K562 (cell line): ENCODE data around the gene ZFYVE28. TPM values are rescaled to one million over a fixed set of nuclear protein-coding genes. Genes with fewer than 3 reads are reported as not detected.

Experiments
- BRD4 ChIP-seq: fragments of 200-600 bp; sonication (generic); IDR thresholded peaks from 2 replicates; pipeline ENCODE4 v1.6.1; 2017; ENCODE audit warnings: inconsistent platforms
- CREB1 ChIP-seq, 2 experiments: sonication (generic) in 1 of 2; formaldehyde crosslinking in 1 of 2; IDR thresholded peaks; 2 replicates each; pipeline versions ENCODE4 v1.6.1 to v1.8.0; 2012 to 2022; ENCODE audit warnings: inconsistent platforms in 1 of 2, mild to moderate bottlenecking in 1 of 2, missing genetic modification reagents in 1 of 2, moderate library complexity in 1 of 2
- DPF2 ChIP-seq: fragments of 450-650 bp; IDR thresholded peaks from 2 replicates; pipeline ENCODE4 v1.6.1; 2016
- E2F6 ChIP-seq, 2 experiments: IDR thresholded peaks; 2 replicates each; pipeline ENCODE4 v1.6.1; 2011; ENCODE audit warnings: borderline replicate concordance in 1 of 2, control low read depth in 1 of 2, low read depth in 1 of 2, low read length in 1 of 2, mild to moderate bottlenecking in 1 of 2, mixed read lengths in 1 of 2, moderate library complexity in 1 of 2; ENCODE audit not compliant: insufficient read depth in 1 of 2, insufficient read length in 1 of 2, poor library complexity in 1 of 2, severe bottlenecking in 1 of 2; ENCODE audit errors: extremely low read depth in 1 of 2
- GABPB1 ChIP-seq: sonication (generic); formaldehyde crosslinking; IDR thresholded peaks from 2 replicates; pipeline ENCODE4 v1.8.0; 2022; ENCODE audit warnings: mild to moderate bottlenecking, missing genetic modification reagents
- GABPB2 ChIP-seq: fragments of 250-450 bp; sonication (Bioruptor Pico); conservative IDR thresholded peaks from 2 replicates; pipeline ENCODE4 v1.5.1; 2021; ENCODE audit warnings: mild to moderate bottlenecking
- KDM5B ChIP-seq: fragments of 200-600 bp; sonication (generic); IDR thresholded peaks from 2 replicates; pipeline ENCODE4 v1.6.1; 2012; ENCODE audit warnings: low read depth, mild to moderate bottlenecking, moderate library complexity, low read length, control low read depth, inconsistent platforms; ENCODE audit not compliant: insufficient replicate concordance
- LARP7 ChIP-seq: fragments of 450-650 bp; IDR thresholded peaks from 2 replicates; pipeline ENCODE4 v1.6.1; 2016
- MTA3 ChIP-seq: fragments of 450-650 bp; formaldehyde crosslinking; IDR thresholded peaks from 2 replicates; pipeline ENCODE4 v1.6.1; 2017; ENCODE audit warnings: mild to moderate bottlenecking, borderline replicate concordance
- NR2F6 ChIP-seq: fragments of 450-650 bp; formaldehyde crosslinking; IDR thresholded peaks from 2 replicates; pipeline ENCODE4 v1.4.0; 2020; ENCODE audit warnings: mild to moderate bottlenecking
- SMAD2 ChIP-seq: fragments of 150-350 bp; IDR thresholded peaks from 2 replicates; pipeline ENCODE4 v1.6.1; 2014; ENCODE audit warnings: low read depth, mild to moderate bottlenecking, low read length
- TFAM ChIP-seq: fragments of 250-450 bp; sonication (Bioruptor Pico); conservative IDR thresholded peaks from 2 replicates; pipeline ENCODE4 v1.5.0; 2021; ENCODE audit warnings: mild to moderate bottlenecking, moderate library complexity
- polyA plus RNA-seq, 8 experiments: library from polyadenylated mRNA; depleted of rRNA in 4 of 8; stranded (reverse) in 5 of 8; unstranded in 3 of 8; fragments of >200 nt; fragmentation: Nextera tagmentation in 2 of 8; fragmentation: Illumina TruSeq in 1 of 8; extraction: Ambion mirVana in 2 of 8; extraction: Trizol in 1 of 8; gene quantifications; 2 replicates each; pipeline versions ENCODE4 v1.2.1 to v1.2.3, GENCODE V29; 2011 to 2014; ENCODE audit warnings: inconsistent platforms in 1 of 8, missing spikeins in 1 of 8
- total RNA-seq, 7 experiments: library from RNA; depleted of rRNA in 6 of 7; stranded (reverse); fragments of >200 nt in 6 of 7; fragmentation: Illumina TruSeq in 2 of 7; extraction: Trizol in 2 of 7; gene quantifications; 2 replicates each; pipeline versions ENCODE4 v1.2.1 to v1.2.3, GENCODE V29; 2011 to 2021; ENCODE audit warnings: low replicate concordance in 1 of 7
- TF ChIP-seq, protein P1 (sequence below): fragments of 250-450 bp; sonication (Bioruptor Pico); IDR thresholded peaks from 2 replicates; pipeline ENCODE4 v1.5.0; 2021; ENCODE audit warnings: mild to moderate bottlenecking, borderline replicate concordance
- TF ChIP-seq, protein P2 (sequence below): sonication (generic); formaldehyde crosslinking; IDR thresholded peaks from 2 replicates; pipeline ENCODE4 v1.8.1; 2022; ENCODE audit warnings: missing genetic modification reagents

Gene ZFYVE28
- total and polyA plus RNA-seq, 9 of the 15 experiments (the other 6 are each of a cell fraction or from before 2014, with no cell fraction given), result 1.3 to 24.8 (median 8.9) TPM

GRCh38 chr4:2375427-2375826 is 43.0 kb downstream of the ZFYVE28 start (continued):
- TF ChIP-seq, protein P1, sequence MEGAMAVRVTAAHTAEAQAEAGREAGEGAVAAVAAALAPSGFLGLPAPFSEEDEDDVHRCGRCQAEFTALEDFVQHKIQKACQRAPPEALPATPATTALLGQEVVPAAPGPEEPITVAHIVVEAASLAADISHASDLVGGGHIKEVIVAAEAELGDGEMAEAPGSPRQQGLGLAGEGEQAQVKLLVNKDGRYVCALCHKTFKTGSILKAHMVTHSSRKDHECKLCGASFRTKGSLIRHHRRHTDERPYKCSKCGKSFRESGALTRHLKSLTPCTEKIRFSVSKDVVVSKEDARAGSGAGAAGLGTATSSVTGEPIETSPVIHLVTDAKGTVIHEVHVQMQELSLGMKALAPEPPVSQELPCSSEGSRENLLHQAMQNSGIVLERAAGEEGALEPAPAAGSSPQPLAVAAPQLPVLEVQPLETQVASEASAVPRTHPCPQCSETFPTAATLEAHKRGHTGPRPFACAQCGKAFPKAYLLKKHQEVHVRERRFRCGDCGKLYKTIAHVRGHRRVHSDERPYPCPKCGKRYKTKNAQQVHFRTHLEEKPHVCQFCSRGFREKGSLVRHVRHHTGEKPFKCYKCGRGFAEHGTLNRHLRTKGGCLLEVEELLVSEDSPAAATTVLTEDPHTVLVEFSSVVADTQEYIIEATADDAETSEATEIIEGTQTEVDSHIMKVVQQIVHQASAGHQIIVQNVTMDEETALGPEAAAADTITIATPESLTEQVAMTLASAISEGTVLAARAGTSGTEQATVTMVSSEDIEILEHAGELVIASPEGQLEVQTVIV (CRISPR knock-in tag), result no peak
- peak; percentile 36; the same call in 1 of the 2 replicates for TF ChIP-seq MTA3
- TF ChIP-seq DPF2, result peak; percentile 57; the same call in 1 of the 2 replicates
- peak; percentile 41; the same call in 1 of the 2 replicates for TF ChIP-seq GABPB1 (CRISPR knock-in tag)
- TF ChIP-seq TFAM (CRISPR knock-in tag), result no peak
- peak; percentile 12 to 46 for TF ChIP-seq E2F6 (IDR thresholded peaks at IDR 0.05; ENCODE audit: borderline replicate concordance in 1 of 2, extremely low read depth in 1 of 2, insufficient read depth in 1 of 2, insufficient read length in 1 of 2, low read depth in 1 of 2, low read length in 1 of 2, poor library complexity in 1 of 2, severe bottlenecking in 1 of 2)
- TF ChIP-seq CREB1 (IDR thresholded peaks at IDR 0.05), result no peak
- TF ChIP-seq CREB1 (CRISPR knock-in tag; IDR thresholded peaks at IDR 0.05), result peak; percentile 25; the same call in 1 of the 2 replicates
- no peak for TF ChIP-seq LARP7
- no peak for TF ChIP-seq BRD4
- TF ChIP-seq, protein P2, sequence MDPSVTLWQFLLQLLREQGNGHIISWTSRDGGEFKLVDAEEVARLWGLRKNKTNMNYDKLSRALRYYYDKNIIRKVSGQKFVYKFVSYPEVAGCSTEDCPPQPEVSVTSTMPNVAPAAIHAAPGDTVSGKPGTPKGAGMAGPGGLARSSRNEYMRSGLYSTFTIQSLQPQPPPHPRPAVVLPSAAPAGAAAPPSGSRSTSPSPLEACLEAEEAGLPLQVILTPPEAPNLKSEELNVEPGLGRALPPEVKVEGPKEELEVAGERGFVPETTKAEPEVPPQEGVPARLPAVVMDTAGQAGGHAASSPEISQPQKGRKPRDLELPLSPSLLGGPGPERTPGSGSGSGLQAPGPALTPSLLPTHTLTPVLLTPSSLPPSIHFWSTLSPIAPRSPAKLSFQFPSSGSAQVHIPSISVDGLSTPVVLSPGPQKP (CRISPR knock-in tag), result no peak
- peak; percentile 36 for TF ChIP-seq KDM5B
- no peak for TF ChIP-seq GABPB2 (CRISPR knock-in tag)
- no peak for TF ChIP-seq SMAD2
- no peak for TF ChIP-seq NR2F6 (CRISPR knock-in tag)
